Fibroblast of lung (primary cell): Measurements from ENCODE around the gene PAK2. TPM values are rescaled to one million over a fixed set of nuclear protein-coding genes. Genes with fewer than 3 reads are reported as not detected.

Source experiments
- DNase-seq, 2 donors: peaks; one replicate each; pipeline versions ENCODE4 v3.0.0 to v3.0.0-alpha.2; 2010; ENCODE audit warnings: low read depth in 2 of 2
- H2AFZ ChIP-seq: 2 replicates; pipeline ENCODE4 v1.5.1; 2012; ENCODE audit warnings: low read length, control low read depth, inconsistent platforms
- H3K27ac ChIP-seq: 2 replicates; pipeline ENCODE4 v1.5.1; 2011; ENCODE audit warnings: low read length, control low read depth; ENCODE audit not compliant: insufficient read depth
- H3K27me3 ChIP-seq: 2 replicates; pipeline ENCODE4 v1.5.1; 2011; ENCODE audit warnings: mild to moderate bottlenecking, low read length; ENCODE audit not compliant: control insufficient read depth, insufficient read depth
- H3K36me3 ChIP-seq: 2 replicates; pipeline ENCODE4 v1.5.1; 2011; ENCODE audit warnings: low read length; ENCODE audit not compliant: control insufficient read depth, insufficient read depth
- H3K4me1 ChIP-seq: 2 replicates; pipeline ENCODE4 v1.5.1; 2011; ENCODE audit warnings: low read length; ENCODE audit not compliant: control insufficient read depth, insufficient read depth; ENCODE audit errors: extremely low read depth
- H3K4me2 ChIP-seq: 2 replicates; pipeline ENCODE4 v1.5.1; 2011; ENCODE audit warnings: low read length, control low read depth; ENCODE audit not compliant: insufficient read depth; ENCODE audit errors: extremely low read depth
- H3K4me3 ChIP-seq, 4 experiments: fragments of 200-600 bp in 1 of 4; sonication (generic) in 1 of 4; replicated peaks in 1 of 4; 2 replicates each; pipeline ENCODE4 v1.5.1; 2011 to 2016; ENCODE audit warnings: low read length in 4 of 4, low read depth in 3 of 4, mild to moderate bottlenecking in 3 of 4, control low read depth in 2 of 4, inconsistent platforms in 1 of 4, mixed read lengths in 1 of 4; ENCODE audit not compliant: insufficient read depth in 1 of 4; ENCODE audit errors: control extremely low read depth in 1 of 4
- H3K79me2 ChIP-seq: 2 replicates; pipeline ENCODE4 v1.5.1; 2012; ENCODE audit warnings: mild to moderate bottlenecking, low read length, inconsistent platforms; ENCODE audit not compliant: control insufficient read depth, insufficient read depth
- H3K9ac ChIP-seq: 2 replicates; pipeline ENCODE4 v1.5.1; 2011; ENCODE audit warnings: mild to moderate bottlenecking, low read length, control low read depth; ENCODE audit not compliant: insufficient read depth
- H3K9me3 ChIP-seq: 2 replicates; pipeline ENCODE4 v1.5.1; 2012; ENCODE audit warnings: low read depth, low read length; ENCODE audit not compliant: control insufficient read depth, insufficient read depth
- H4K20me1 ChIP-seq: 2 replicates; pipeline ENCODE4 v1.5.1; 2011; ENCODE audit warnings: low read length; ENCODE audit not compliant: control insufficient read depth, insufficient read depth; ENCODE audit errors: extremely low read depth
- EZH2 ChIP-seq: IDR thresholded peaks from 2 replicates; pipeline ENCODE4 v1.5.1; 2012; ENCODE audit warnings: low read length, control low read depth, mild to moderate bottlenecking; ENCODE audit errors: missing control alignments
- polyA plus RNA-seq, 2 donors: library from polyadenylated mRNA; depleted of rRNA in 1 of 2; stranded (reverse) in 1 of 2; unstranded in 1 of 2; fragments of >200 nt; gene quantifications; 2 replicates each; pipeline ENCODE4 v1.2.1, GENCODE V29; 2011 to 2012; ENCODE audit warnings: missing spikeins in 1 of 2
- total RNA-seq: library from RNA; depleted of rRNA; stranded (reverse); fragments of >200 nt; gene quantifications from 2 replicates; pipeline ENCODE4 v1.2.1, GENCODE V29; 2014
- TF ChIP-seq, protein P1 (sequence below), 2 donors: IDR thresholded peaks in 1 of 2; conservative IDR thresholded peaks in 1 of 2; 1 replicate in 1 of 2; 2 replicates in 1 of 2; pipeline ENCODE4 v1.5.1; 2011 to 2012; ENCODE audit warnings: low read length in 2 of 2, control low read depth in 1 of 2, inconsistent platforms in 1 of 2, low read depth in 1 of 2, mild to moderate bottlenecking in 1 of 2

The PAK2 gene
- total and polyA plus RNA-seq, 2 donors (not counting 1 experiment from before 2014, with no cell fraction given) = 37.5 to 40.7 TPM

DNA sequence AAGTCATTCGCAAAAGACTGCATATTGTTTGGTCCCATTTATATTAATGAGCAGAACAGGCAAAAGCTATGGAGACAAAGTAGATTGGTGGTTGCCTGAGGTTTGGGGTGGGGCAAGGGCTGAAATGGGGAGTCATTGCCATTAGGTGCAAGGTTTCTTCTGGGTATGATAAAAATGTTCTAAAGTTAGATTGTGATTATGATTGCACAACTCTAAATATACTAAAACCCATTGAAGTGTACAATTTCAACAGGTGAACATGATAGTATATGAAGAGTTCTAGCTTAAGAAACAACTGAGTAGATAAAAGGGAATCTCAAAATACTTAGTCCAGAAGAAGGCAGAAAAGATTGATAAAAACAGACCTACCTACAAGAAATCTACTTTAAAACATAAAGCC is 56.7 kb downstream of the PAK2 start:
- H4K20me1 ChIP-seq = no peaks in the 10 kb centered on the region

DNA sequence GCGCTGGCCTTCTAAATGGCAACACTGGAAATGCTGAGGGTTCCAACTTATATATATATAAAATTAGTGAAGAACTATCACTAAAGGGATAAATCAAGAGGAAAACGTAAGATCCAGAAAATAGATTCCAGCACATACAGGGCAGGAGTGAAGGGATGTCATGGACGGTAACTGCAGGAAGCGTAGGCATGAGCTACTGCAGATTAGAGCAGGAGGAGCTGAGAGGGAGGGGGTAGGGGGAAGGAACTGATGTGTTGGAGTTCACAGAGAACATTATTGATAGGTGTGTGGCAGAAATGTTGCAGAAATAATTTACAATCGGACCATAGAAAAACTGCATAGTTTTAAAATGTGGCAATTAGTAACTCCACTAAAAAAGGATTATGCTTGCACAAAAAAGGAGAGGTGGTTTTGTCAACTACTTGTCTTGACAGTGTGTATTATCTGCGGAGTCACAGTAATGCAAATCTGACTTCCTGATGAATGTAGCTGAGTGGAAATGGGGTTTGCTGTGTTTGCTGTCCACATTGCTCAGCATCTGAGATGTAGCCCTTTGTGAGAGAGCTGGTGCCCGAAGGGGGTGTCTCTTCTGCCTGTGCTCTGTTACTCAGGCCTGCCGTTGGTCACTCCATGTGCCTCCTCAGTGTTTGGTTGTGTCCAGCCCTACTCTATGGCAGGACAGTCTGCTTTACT is 61.2 kb downstream of the PAK2 start:
- H3K9ac ChIP-seq = no peak overlapping the region
- no peak overlapping the region for H3K27ac ChIP-seq
- no peaks in the 10 kb centered on the region for H3K4me1 ChIP-seq
- no peaks in the 10 kb centered on the region for H3K27me3 ChIP-seq
- H3K9me3 ChIP-seq = no peaks in the 10 kb centered on the region
- no peak overlapping the region for H2AFZ ChIP-seq
- no peaks in the 10 kb centered on the region for H4K20me1 ChIP-seq
- no peak for DNase-seq
- peaks cover 2% of the 10 kb centered on the region for H3K36me3 ChIP-seq
- H3K79me2 ChIP-seq = peaks cover 8% of the 10 kb centered on the region
- no peak overlapping the region for H3K4me2 ChIP-seq
- H3K4me3 ChIP-seq = no peak overlapping the region
- TF ChIP-seq, protein P1, sequence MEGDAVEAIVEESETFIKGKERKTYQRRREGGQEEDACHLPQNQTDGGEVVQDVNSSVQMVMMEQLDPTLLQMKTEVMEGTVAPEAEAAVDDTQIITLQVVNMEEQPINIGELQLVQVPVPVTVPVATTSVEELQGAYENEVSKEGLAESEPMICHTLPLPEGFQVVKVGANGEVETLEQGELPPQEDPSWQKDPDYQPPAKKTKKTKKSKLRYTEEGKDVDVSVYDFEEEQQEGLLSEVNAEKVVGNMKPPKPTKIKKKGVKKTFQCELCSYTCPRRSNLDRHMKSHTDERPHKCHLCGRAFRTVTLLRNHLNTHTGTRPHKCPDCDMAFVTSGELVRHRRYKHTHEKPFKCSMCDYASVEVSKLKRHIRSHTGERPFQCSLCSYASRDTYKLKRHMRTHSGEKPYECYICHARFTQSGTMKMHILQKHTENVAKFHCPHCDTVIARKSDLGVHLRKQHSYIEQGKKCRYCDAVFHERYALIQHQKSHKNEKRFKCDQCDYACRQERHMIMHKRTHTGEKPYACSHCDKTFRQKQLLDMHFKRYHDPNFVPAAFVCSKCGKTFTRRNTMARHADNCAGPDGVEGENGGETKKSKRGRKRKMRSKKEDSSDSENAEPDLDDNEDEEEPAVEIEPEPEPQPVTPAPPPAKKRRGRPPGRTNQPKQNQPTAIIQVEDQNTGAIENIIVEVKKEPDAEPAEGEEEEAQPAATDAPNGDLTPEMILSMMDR (conservative IDR thresholded peaks at IDR 0.05 in 1 of 2, IDR thresholded peaks at IDR 0.05 in 1 of 2; ENCODE audit: low read depth in 1 of 2, low read length in 2 of 2) = no peak
- no peak for TF ChIP-seq EZH2

More for the DNA sequence above, 56.7 kb downstream of the PAK2 start:
- H3K9ac ChIP-seq = no peak overlapping the region
- no peak overlapping the region for H2AFZ ChIP-seq
- no peak for DNase-seq
- no peak overlapping the region for H3K4me3 ChIP-seq
- no peaks in the 10 kb centered on the region for H3K27me3 ChIP-seq
- peaks cover 14% of the 10 kb centered on the region for H3K79me2 ChIP-seq
- H3K27ac ChIP-seq = no peak overlapping the region
- no peak overlapping the region for H3K4me2 ChIP-seq
- no peak for TF ChIP-seq EZH2
- TF ChIP-seq, protein P1 (conservative IDR thresholded peaks at IDR 0.05 in 1 of 2, IDR thresholded peaks at IDR 0.05 in 1 of 2; ENCODE audit: low read depth in 1 of 2, low read length in 2 of 2) = no peak
- peaks cover 5% of the 10 kb centered on the region for H3K4me1 ChIP-seq
- H3K9me3 ChIP-seq = no peaks in the 10 kb centered on the region
- H3K36me3 ChIP-seq = peaks cover 2% of the 10 kb centered on the region

DNA sequence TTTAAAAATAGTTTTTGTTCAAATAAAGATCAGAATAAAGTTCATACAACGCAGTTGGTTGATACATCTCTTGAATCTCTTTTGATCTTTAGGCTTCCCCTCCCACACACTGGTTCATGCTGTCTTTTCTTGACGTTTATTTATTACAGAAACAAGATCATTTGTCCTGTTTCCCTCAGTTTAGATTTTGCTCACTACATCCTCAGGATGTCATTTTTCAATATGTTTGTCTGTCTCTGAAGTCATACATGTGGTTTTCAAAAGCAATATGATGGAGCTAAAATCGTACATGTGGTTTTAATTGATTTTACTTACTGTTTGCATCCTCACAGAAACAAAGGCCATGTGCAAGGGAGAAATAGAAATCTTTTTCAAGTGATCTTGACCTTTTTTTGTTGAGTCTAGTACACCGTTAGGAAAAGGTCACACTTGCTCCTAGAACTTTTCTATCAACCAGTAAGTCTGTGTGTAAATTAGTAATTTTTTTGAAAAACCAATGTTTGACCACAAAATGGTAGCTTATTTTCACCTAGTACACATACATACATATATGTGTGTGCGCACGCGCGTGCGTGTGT is 64.3 kb downstream of the PAK2 start:
- no peak for DNase-seq
- no peaks in the 10 kb centered on the region for H3K9me3 ChIP-seq

More for the DNA sequence above, 64.3 kb downstream of the PAK2 start:
- H3K36me3 ChIP-seq = peaks cover 2% of the 10 kb centered on the region
- no peaks in the 10 kb centered on the region for H4K20me1 ChIP-seq
- H3K27me3 ChIP-seq = no peaks in the 10 kb centered on the region
- no peak overlapping the region for H2AFZ ChIP-seq
- no peaks in the 10 kb centered on the region for H3K4me1 ChIP-seq
- peaks cover 6% of the 10 kb centered on the region for H3K79me2 ChIP-seq
- no peak for TF ChIP-seq EZH2
- TF ChIP-seq, protein P1 (conservative IDR thresholded peaks at IDR 0.05 in 1 of 2, IDR thresholded peaks at IDR 0.05 in 1 of 2; ENCODE audit: low read depth in 1 of 2, low read length in 2 of 2) = no peak
- H3K4me2 ChIP-seq = no peak overlapping the region
- H3K27ac ChIP-seq = no peak overlapping the region
- no peak overlapping the region for H3K4me3 ChIP-seq
- no peak overlapping the region for H3K9ac ChIP-seq
